DMS153 treated with DMSO at 0.1 percent for 48 hours (cell line): ENCODE data around the gene PXDC1.
A peak's percentile ranks its signal among the peaks of the same experiment; 100 is the strongest.

Experiments
- DNase-seq: peaks from one replicate; lab custom pipeline; 2025; ENCODE audit not compliant: unreplicated experiment; lab: John Stamatoyannopoulos, UW

PXDC1 gene

DNA sequence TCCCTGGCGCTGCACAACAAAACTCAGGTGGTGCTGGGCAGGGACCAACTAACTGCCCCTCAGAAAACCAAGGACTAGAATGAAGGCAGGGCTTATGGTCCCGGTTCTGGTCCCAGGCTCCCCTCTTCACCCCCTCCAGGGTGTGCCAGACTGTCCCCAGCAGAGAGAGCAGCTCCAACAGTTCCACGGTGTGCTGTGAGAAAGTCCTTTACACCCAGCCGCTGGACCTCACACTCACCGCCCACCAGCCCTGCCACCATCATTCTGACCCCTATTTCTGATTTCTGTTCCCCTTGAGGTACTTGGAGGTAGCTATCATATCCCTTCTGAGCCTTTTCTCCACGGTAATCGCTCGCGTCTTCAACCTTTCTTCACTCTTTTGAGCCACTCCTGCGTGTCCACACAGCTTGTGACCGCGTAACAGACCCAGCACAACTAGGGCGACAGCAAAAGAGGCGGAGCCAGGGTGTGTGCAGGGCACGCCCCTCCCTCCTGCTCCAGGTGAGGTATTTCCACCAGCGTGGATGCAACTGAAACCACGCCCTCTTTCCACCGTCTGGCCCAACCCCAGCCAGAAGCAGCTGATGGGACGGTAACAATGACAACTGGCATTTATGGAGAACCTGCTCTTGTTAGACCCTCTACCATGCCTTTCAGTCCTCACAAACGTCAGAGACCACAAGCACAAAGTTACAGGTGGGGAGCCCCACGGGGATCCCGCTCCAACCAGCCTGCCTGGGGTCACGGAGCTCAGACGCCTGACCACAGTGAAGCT is 2.3 kb downstream of the PXDC1 start:
- DNase-seq = no peak

GRCh38 chr6:3748208-3749066 is 3.1 kb downstream of the PXDC1 start:
- DNase-seq = no peak

- DNase-seq = no peak
These were observed 4.3 kb downstream of the PXDC1 start for GRCh38 chr6:3747100-3747737.

- DNase-seq = no peak
These were observed 4.8 kb downstream of the PXDC1 start for GRCh38 chr6:3746696-3747095.

- no peak for DNase-seq
These were observed 5.3 kb downstream of the PXDC1 start for GRCh38 chr6:3746119-3746691.

- no peak for DNase-seq
These were observed 5.9 kb downstream of the PXDC1 start for GRCh38 chr6:3745566-3746118.

- no peak for DNase-seq
These were observed 6.5 kb downstream of the PXDC1 start for GRCh38 chr6:3744901-3745470.

DNA sequence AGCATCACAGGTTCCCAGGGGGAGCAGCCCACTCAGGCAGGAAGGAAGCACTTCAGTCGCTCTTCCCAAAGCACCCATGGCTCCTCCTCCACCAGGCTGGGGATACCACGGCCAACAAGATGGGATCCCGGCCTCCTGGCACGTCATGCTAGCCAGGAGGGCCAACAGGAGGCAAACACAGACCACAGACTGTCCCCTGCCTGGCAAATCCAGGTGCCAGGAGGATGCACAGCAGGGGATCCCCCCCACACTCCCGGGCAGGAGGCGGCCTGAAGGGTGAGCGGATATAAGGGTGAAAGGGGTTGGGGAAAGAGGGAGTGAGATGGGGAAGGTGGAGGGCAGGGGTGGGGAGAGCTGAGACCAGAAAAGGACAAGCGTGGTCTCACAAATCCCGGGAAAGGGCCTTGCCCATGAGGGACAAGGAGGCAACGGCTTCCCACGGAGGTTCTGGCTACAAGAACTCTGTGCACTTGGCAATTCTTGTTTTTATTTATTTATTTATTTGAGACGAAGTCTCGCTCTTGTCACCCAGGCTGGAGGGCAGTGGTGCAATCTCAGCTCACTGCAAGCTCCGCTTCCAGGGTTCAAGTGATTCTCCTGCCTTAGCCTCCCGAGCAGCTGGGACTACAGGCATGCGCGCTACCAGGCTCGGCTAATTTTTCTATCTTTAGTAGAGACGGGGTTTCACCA is 7.2 kb downstream of the PXDC1 start:
- DNase-seq = no peak

- DNase-seq = no peak
These were observed 8.0 kb downstream of the PXDC1 start for GRCh38 chr6:3743541-3743940.

GRCh38 chr6:3742426-3743344 is 8.8 kb downstream of the PXDC1 start:
- DNase-seq = peak; percentile 31

DNA sequence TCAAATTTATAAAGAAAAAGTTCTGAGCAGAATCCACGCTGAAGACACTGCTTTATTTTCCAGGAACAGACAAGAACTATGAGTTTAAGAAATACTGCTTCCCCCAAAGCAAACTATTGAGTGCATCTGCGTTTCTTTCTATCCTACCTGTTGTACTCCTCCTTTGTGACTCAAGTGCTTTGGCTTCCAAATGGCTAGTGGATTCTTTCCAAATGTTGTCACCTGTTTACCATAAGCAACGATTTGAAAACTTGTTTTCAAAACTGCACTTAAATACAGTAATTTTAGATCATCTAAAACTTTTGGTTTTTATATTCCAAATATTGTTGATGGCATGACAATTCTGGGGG is 9.5 kb downstream of the PXDC1 start:
- DNase-seq = no peak

DNA sequence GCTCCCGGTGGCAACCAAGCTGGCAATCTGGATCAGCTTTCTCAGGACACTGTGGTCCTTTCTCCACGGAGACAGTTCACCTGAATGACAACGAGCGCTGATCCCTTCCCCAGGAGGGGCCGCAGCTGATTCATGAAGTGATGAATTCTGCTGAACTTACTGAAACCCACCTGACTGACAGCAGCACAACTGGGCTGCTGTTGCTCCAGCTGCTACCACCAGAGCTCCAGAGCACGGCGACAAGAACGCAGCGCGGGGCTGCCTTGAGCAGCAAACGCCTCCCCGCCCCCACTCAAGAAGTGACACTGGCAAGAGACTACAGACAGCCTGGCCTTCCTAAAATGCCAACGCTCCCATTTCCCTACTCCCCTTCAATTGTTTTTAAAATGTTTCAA is 10.0 kb downstream of the PXDC1 start:
- DNase-seq = no peak

- no peak for DNase-seq
These were observed 10.7 kb downstream of the PXDC1 start for GRCh38 chr6:3740551-3741476.

DNA sequence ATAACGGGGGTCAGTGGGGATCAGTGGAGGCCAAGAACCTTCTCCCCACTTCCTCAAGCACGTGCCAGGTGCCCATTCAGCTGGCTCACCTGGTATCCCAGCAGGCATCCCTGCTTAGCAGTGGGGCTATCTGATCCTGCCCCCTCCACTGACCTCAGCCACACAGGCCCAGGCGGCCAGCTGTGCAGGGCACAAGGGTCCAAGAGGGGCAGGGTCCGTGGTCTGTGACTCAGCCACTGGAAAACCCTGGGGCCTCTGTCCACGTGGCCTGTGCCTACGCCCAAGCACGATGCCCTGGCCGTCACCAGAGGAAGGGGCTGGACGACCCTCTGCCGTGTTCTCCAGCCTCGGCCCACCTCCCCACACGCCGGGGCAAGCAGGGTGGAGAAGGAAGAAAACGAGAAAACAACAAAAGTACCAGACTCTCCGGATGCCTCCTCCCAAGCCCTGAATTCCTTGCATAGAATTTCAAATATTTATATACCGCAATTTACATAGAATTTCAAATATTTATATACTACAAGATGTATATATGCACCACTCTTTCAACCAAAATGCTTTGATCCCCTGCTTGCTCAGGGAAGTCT is 12.1 kb downstream of the PXDC1 start:
- no peak for DNase-seq

DNA sequence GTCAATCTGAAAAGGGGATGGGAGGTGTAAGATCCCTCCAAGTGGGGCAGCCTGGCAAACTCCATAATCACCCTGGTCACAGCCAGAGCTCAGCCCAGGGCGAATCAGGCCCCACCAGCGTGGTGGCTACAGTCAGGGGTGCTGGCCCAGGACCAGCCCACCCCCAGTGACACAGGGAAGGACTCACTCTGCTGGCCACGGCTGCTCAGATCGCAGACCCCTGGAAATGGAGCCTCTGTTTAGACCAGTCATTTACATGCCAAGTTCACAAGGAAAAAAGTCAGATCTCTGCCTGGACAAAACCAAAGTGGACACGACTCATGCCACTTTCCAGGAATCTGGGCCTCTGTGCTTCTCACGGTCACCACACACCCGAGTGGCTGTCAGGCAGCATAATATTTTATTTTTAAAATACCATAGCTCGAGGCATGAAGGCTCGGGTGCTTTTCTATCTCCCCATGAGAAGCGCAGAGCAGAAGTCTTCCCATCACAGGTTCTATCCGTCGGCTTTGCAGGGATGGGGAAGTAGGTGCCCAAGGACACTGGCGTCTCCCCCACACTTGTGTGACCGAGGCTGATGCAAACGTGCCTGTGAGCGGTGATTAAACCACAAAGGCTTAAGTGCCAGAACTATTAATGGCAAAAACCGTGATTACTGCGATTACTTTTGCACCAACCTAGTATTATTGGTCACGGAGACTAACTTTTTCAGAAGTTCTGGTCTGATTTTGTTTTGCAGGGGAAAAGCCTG is 13.0 kb downstream of the PXDC1 start:
- DNase-seq = no peak

DNA sequence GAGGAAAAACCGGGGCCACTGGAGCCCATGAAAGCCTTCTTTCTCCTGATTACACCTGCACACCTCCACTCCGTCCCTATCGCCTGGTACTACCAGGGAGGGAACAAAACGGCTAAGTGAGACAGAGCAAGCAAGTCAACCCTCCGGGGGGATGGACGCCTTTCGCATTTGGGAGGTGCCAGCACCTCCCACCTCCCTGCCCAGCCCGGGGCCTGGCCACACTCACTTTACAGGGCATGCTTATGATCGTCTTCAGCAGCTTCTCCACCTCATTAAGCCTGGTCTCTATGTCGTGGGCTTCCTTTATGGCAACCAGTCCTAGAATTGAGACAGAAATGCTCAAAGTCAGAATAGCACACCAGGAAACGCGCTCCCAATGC is 13.7 kb downstream of the PXDC1 start:
- no peak for DNase-seq

DNA sequence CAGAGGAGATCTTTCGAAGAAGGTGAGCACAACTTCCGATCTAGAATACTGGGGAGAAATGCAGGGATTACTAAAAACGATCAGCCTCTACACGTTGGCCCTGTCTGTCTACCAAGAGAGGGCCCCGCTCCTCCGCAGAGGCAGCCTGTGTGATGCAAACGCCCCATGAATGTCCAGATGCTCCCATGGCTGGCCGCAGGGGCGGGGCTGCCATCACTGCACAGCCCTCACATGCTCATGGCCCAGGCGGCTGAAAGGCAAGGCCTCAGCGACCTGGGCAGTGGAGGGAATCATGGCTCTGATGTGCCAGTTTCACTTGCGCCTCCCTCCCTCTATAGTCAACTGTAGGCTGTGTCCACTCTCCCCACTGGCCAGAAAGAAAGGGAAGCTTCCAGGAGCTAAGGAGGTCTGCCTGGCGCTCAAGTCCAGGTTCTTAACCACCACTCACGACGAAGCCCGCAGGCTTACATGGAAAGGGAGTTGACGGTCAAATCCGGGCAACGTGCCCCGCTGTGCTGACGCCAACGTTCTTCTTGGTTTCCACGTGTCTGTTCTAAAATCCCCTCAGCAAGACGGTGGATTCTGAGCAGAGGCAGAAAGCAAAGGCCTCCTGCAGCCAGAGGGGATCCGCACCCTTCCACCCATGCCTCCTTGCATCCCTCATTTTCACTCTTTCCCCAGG is 14.2 kb downstream of the PXDC1 start:
- DNase-seq = no peak
